HG02981 (cell line): ENCODE data around the gene MAPK9.
"Not testable (repeated sequence)": the region's sequence is repeated elsewhere in the genome, so short reads cannot be mapped to it uniquely, and the experiment has no call there.

Experiments used
- ATAC-seq: cut with Tn5 transposase; IDR thresholded peaks from one replicate; pipeline ENCODE4 v1.9.1; 2021; ENCODE audit warnings: mild to moderate bottlenecking, moderate library complexity; ENCODE audit not compliant: unreplicated experiment

The MAPK9 gene

DNA sequence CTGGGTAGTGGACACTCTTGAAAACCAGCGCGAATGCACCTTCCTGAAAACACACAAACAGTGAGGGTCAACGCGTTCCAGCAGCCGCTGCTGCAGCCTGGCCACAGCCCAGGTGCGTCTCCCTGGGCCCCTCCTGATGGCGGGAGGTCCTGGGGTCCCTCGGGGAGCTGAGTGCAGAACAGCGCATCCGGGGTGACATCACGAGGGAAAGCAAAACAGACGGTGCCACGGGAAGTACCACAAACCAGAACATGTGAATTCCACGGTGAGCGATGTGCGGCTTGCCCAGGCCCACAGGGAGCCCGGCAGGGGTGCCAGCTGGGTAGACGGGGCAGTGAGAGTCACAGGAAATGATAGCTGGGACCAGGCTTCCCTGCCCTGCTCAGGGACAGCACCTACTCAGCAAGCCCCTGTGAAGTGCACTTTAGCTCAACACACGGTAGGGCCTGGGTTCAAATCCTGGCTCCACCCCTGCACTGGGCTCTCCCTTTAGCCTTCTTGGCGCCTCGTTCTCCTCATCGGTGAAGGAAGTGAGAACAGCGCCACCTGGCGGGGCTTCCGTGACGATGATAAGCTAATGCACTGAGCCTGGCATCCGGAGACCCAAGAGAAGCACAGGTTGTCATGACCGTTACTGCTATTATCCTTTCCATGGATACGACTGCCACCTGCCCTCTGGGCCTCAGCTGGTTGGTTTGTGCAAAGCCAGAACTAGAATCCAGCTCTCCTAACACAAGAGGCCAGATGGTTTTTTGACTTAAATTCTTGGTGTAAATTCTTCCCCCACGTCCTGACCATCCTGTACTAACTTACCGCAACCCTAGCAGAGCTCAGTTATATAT lies 36.6 kb upstream of the MAPK9 start:
- peak; percentile 93 for ATAC-seq

DNA sequence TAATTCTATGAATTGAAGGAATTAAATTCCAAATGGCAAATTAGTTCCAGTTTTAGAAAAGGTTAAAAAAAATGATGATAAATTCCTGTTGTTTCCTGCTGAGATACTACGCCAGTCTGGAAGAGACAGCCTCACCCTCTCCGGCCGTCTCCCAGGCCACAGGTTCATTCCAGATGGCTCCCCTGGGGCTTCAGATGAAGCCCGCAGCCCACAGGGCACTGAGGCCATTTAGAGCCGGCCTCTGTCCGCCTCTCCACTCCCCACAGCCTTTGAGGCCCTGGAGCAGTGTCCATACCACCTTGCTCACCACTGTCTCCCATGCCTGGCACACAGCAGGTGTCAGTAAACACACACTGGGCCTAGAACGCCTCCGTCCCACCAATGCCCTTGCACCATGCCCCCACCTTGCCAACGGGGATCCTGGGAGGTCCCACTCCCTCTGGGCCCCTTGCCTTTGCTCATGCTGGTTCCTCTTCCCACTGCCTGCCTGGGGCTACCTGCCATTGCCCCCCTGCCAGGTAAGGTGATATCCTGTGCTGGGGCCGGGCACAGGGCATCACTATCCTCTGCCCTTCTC lies 35.2 kb upstream of the MAPK9 start:
- ATAC-seq: no peak

DNA sequence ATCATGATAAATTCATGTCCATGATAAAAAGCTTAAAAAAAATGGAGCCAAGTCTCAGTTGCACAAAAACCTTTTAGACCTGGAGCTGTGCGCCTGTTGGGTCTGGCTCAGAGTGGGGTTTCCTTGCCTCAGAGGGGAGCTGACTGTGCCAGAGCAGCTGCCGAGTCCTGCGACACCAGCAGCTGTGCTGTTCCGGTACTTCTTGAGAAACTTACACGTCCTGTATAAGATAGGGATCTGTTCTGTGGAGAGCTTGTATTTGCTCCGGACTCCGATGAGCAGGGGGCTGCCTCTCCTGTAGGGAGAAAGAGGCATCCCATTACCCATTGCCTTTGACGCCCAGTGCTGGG lies 32.7 kb upstream of the MAPK9 start:
- ATAC-seq: no peak

DNA sequence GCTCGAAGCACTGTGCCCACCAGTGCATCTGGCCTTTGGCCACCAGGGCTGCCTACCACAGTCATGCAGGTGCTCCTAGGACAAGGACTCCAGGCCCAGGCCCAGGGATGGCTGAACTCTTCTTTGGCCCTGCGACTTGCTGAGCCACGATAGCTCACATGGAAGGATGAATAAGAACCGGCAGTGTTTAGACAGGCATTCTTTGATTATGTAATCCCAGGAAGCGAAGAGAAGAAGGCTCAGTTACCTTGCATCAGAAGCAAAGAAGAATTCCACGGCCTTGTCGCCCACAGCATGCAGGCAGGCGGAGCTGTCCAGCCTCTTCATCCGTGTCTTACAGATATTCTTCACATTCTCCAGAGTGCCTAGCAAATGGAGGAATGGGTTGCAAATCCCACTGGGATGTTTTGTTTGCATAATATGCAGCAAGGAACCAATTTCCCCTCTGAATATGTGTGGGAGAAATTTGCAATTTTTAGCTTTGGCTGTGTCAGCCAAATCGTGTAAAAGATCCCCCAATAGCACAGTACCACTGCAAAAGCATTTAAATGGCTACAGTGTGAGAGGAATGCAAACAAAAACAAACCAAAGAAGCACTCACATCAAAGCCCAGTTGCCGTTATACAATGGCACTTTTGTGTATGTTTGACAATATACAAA lies 32.2 kb upstream of the MAPK9 start:
- ATAC-seq: no peak

DNA sequence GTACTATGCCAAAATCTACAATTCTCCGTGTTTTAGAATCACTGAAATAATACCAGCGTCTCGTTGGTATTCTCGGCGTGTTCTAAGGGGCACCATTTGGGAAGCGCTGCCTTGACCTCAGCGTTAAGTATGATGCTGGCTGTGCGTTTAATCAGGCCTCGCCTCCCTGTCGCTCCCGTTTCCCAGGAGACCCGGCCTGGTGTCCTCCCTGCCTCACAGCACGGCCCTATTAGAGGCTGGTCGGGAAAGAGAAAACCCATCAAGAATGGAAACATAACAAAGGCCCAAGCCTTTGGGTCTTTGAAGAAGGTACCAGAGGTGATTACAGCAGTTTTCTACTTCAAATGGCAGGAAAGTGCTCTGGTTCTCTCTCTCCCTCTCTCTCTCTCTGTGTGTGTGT lies 31.3 kb upstream of the MAPK9 start:
- no peak for ATAC-seq

DNA sequence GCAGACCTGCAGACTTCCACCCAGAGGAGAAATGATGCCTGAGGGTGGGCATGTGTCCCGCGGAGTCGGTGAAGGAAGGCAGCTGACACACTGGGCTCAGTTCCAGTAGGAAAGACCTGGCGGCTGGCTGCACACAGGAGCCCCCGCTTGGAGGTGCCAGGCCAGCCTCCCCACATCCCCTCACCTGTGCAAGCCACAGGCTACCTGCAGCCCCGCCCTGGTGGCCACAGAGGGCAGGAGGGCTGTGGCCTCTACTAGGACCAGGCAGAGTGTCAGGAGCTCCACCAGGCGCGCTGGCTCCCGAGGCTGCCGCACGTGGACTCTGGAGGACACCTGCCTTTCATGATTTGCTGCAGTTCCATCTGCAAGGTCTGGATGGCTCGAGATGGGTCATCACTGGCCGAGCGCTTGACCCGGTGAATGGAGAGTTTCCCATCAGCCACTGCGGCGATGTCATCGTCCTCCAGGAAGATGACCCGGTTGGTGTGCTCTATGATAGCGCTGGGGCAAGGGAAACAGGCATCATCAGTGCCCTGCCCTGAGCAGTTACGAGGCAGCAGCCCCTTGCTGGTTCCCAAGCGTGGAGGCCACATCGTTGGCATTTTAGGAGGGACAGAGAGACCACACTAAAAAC lies 26.7 kb upstream of the MAPK9 start:
- no peak for ATAC-seq

DNA sequence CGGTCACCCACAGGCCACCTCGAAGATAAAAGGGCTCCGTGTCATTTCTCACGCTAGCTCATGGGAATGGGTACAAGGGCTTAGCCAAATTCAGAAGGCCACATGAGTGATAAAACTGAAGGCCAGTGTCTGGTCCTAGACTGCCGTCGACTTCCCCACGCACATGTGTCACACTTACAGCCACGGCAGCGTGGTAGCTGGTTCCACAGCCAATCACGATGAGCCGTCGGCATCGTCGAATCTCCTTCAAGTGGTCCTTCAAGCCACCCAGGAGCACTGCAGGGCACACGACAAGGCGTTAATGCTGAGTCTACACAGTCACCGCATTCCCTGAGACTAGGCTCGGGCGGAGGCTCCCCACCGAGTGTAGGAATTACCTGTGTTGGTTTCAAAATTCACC lies 24.7 kb upstream of the MAPK9 start:
- ATAC-seq: no peak

DNA sequence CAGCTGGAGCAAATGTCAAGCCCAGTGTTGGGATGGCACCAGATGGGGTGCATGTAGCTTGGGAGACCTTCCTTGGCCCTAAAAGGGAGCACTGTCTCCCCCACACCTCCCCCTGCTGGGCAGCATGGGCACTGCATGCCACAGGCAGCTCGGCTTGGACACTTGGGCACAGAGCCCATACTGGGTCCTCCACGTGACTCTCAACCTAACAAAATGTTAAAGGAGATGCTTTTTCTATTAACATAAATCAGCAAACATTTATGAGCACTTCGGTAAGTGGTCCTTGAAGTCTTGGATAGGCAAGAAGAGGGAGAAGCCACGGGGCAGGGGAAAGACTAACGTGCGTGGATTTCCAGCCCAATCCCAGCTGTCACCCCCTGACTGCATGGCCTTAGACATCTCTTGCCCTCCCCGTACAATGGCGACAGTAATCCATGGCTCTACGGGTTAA lies 23.9 kb upstream of the MAPK9 start:
- ATAC-seq: peak; percentile 32

DNA sequence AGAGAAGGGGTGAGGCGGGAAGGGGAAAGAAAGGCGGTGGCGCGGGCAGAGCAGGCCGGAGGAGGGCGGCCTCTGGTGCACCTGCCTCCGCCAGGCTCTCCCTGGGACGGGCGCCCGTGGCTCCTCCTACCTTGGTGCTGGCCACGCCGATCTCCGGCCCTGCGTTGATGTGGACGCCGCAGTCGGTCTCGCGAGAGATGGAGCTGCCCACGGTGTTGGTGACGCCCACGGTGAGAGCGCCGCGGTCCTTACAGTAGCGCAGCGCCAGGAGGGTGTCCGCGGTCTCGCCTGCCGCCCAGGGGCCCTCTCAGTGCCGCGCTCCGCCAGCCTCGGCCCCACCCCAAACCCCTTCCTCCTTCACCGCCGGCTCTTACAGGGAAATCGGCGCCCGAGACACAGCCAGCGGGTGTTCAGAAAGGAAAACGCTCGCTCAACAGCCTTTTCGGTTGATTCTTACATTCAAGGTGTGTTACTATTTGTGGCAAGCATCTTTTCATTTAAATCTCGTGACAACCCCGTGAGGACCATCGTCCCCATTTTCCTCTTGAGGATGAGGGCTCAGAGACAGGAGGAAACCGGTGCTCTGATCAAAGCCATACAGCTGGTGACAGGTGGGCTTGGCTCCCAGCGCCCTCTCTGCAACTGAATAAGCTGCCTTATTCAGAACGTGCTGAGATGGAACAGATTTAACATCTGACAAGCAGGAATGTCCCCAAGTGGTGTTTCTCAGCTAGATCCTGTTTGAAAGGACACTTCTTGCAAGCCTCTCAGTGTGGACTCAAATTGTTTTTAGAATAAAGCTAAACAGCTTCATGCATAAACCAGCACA lies 22.0 kb upstream of the MAPK9 start:
- peak; percentile 97 for ATAC-seq

DNA sequence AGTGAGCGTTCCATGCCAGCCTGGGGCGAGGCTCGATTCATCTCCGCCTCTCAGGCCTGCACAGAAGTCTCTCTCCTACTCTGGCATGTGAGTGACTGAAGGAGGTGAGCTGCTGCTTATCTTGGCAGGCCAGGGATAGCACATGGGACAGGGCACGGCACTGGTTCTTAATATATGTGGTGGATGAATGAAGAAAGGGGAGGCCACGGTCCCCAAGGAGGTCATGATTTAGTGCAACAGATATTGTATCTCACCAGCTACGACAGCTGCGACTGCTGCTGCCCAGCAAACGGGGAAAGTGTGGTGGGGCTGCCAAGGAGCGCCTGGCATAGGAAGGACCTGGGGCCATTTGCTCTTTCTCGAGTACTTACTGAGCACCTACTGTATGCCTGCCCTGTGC lies 19.3 kb upstream of the MAPK9 start:
- no peak for ATAC-seq

DNA sequence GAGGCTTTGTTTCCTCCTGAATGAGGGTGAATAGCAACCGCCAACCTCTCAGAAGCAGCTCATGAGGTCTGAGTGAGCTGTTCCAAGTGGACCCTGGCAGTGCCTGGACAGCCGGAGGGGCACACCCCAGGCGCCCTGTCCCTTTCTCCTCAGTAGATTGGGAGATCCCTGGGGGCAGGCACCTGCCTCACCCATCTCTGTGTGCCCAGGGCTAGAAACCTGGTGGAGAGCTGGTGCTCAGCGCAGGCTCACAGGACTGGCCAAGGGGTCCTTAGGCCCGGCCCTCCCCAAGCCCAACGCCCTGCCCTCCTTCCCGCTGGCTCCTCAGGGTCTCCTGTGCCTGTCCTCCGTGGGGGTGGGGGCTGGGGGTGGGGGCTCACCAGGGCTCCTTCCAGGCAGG lies 14.9 kb upstream of the MAPK9 start:
- no peak for ATAC-seq

DNA sequence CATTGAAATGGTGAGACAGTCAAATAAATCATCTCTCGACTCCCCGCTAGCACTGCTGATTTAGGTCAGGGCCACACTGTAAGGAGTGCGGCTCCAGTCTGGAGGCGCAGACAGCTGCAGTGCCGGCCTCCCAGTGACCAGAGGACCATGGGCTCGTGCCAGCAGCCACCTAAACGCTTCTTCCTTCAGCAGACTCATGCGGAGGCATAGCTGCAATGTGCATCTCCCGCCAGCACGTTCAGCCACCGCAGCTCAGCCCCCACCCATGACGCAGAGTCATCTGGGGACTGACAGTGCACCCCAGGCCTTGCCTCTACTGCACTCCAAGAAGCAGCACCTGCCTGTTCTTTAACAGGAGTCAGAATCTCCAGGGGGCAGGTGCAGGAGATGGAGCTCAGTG lies 13.6 kb upstream of the MAPK9 start:
- ATAC-seq: no peak

DNA sequence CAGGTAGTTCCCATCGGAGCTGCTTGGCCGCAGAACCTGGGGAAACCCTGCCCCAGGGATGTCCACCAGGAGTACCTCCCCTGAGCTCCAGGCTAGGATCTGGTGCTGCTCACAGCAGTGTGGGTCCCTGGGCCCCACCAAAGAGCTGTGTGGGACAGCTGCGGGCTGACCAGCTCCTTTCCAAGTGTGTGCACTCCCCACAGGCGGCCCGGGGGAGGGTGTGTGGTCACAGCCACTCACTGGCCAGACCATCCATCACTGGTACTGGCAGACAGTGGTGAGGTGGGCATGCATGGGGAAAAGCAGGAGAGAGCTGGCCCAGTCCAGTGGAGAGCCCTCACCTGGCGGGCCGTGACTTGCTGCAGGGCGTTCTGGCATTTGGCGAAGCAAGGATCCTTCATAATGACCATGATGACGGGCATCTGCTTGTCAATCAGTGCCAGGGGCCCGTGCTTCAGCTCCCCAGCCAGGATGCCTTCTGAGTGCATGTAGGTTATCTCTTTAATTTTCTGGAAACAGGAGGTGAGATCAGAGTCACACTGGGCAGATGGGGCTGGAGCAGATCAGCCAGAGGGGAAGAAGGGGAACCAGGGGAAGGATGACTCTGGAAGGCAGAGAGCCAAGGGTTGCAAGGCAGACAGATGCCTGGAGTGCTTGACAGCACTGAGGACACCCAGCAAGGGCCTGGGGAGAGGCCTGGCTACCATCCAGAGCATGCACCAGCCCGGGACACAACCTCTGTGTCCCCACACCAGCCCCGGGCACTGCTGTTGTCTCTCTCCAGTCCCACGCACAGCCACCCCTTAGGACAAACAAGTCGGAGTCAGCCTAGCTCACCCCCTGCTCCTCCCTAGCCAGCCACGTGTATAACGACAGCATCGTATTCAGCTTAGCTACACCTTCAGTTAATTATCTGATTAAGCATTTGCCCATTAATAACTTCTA lies 12.8 kb upstream of the MAPK9 start:
- ATAC-seq: no peak

DNA sequence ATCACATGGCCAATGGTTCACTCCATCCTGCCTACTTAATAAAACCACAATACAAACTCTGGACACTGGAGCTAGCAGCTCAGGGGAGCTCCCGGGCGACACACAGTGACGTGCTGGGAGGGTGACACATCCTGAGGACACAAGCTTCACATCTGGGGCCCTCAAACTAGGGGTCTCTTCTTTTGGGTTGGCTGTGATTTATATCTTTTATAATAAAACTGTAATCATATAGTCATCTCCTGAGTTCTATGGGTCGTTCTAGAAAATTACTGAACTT lies 12.1 kb upstream of the MAPK9 start:
- no peak for ATAC-seq

DNA sequence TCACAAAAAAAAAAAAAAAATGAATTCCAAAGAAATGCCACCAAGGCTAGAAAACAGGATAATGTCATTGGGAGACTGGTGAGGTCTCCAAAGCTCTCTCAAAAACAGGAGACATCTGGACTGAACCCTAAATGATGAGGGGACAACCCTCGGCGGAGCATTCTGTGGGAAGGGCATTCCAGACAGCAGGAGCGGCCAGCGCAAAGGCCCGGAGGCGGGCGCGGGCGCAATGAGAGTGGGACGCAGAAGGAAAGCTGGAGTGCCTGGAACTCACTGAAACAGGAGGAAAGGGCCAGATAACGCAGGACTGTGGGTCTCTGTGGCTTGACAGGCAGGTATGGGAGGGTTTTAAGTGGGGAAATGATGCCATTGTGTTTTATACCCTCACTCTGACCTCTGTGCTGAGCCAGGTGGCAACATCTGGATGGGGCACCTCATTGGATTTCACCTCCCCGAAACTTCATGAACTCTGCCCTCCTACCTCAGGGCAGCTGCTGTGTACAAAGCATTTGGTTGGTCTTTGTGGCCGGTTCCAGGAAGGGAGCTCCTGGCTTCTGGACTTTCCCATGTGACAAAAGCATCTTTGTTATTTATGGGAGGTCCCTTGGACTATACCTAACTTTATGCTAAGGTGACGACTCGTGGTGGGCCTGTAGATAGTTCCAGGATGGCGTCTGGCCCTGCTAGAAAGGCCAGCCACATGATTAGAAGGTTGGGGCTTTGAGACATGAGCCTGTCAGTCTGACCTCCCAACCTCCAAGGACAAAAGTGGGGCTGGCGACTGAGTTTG lies 11.5 kb upstream of the MAPK9 start:
- no peak for ATAC-seq

DNA sequence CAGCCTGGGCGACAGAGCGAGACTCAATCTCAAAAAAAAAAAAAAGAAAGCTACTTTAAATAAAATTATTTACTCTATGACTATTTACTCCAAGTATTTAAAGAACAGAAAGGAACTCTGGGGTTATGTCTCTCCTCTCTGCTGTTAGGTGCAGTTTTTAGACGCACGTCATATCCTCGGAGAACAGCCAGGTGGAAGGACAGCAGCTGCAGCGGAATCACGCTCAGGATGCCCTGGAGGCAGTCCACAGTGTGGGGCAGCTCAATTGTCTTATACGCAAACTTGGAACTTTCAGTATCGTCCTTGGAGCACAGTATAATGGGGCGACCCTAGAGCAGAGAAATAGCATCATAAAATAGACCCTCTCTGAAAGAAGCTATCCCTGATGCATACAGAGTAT lies 10.4 kb upstream of the MAPK9 start:
- ATAC-seq: no peak

DNA sequence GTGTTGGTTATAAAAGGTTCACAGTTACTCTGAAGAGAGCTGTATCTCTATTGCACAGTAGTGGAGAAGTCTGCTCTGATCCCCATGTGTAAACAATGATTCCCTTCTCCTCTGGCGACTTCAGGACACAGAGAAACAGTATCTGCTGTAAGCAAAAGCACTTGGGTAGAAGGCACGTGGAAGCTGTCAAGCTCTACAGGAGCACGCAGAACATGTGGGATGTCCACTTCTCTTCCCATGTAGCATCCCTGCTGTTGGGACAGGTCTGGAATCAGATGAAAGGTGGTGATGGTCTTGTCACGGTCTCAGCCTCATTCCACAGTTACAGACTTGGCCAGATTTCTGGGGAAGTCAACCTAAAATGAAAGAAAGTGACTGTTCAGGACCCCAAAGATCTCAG lies 9.4 kb upstream of the MAPK9 start:
- no peak for ATAC-seq

DNA sequence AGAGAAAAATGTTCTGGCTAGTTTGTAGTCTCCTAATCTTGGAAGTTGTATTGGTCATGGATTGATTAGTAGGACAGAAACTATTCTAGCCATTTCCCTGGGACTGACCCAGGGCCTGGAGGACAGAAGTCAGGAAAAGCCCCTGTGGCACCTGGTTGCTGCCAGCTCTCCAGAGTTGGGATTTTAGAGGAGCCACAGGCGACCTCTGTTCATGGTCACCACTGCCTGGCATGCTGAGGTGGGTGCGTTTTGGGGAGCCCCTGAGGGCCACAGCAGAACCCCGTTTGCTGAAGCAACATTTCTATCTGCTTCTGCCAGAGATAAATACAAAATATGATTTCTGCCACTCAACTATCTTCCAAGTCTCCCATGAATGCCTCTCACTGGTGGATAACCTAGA lies 7.6 kb upstream of the MAPK9 start:
- no peak for ATAC-seq

DNA sequence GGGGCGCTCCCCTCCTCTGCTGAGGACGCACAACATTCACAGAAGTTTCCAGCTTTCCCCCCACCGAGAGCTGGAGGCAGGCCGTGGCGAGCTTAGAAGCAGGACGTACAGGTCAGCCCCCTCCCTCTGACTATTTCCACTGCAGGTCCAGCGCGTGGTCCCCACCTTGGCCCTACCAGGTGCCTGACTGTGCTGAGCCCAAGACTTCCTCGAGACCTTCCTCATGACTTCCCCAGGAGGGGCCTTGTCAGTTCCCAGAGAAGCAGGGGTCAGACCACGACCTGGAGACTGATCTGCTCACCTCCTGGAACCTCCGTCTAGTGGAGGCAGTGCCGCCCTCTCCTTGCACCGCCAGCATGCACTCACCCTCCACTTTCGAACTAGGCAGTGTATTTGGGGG lies 7.1 kb upstream of the MAPK9 start:
- ATAC-seq: not testable (repeated sequence)
